Gastroesophageal sphincter (tissue), 2 donors: ENCODE results near the gene WDR27.

ENCODE experiments used
- EP300 ChIP-seq: sonication (generic); formaldehyde crosslinking; IDR thresholded peaks from one replicate; pipeline ENCODE4 v1.6.1; 2017; ENCODE audit warnings: antibody characterized with exemption, mild to moderate bottlenecking
- POLR2A ChIP-seq, 2 donors: fragments of 450-650 bp; IDR thresholded peaks; one replicate each; pipeline ENCODE4 v1.6.1; 2017; ENCODE audit warnings: antibody characterized with exemption in 2 of 2, mild to moderate bottlenecking in 2 of 2, moderate library complexity in 1 of 2

DNA sequence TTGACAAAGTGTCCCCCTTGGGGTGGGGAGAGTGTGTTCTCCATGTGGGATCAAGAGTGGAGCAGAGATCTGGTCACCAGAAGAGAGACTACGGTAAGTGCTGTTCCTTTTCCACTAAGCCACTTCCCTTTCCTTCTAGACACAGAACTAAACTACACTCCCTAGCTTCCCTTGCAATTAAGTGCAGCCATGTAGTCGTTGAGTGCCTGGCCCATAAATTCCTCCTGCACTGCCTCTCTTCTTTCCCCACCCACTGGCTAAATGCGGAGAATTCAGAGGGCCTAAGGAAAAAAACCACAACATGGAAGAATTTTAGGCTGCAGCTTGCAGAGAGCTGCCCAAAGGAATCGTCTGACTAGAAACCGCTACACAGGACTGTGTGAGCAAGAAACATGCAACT is 1.5 kb downstream of the WDR27 start:
- no peak for TF ChIP-seq EP300
- TF ChIP-seq POLR2A (IDR thresholded peaks at IDR 0.05) = no peak
